ENCODE data around the gene OGFR. TPM values are rescaled to one million over a fixed set of nuclear protein-coding genes. Genes with fewer than 3 reads are reported as not detected.

OGFR gene
- polyA plus RNA-seq, 1 donor = 46.1 TPM

DNA sequence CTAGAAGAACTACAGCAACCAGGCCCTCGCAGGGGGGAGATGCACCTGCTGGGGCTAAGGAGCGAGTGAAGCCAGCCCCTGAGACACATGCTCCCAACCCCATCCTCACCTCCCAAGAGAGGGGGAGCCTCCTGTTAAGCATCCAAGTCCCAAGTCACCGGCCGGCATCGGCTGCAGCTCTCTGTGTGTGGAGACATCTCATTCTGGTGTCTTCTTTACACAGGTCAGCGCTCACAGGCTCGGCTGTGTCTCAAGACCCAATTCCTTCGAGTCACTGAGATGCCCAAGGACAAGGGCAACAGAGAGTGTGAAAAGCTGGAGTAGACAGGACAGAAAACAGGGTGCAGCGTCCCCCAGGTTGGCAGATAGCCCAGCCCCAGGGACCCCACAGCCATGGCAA is 29.4 kb upstream of the OGFR start:
- no peak overlapping the region for H3K4me3 ChIP-seq (ENCODE audit: low read length)
- no peaks in the 10 kb centered on the region for H3K36me3 ChIP-seq (ENCODE audit: control insufficient read depth, insufficient read depth, low read length)
- no CpG with 5 or more reads among the region's 9 CpGs for WGBS (ENCODE audit: insufficient coverage, low lambda C conversion rate)
- H3K4me1 ChIP-seq (ENCODE audit: control insufficient read depth, insufficient read depth, low read length) = no peaks in the 10 kb centered on the region
- no peak for DNase-seq
- H3K27me3 ChIP-seq (ENCODE audit: control insufficient read depth, insufficient read depth, low read length) = no peaks in the 10 kb centered on the region
- no peaks in the 10 kb centered on the region for H3K9me3 ChIP-seq (ENCODE audit: control insufficient read depth, low read depth, low read length)
- no peak overlapping the region for H3K27ac ChIP-seq (ENCODE audit: low read length)

DNA sequence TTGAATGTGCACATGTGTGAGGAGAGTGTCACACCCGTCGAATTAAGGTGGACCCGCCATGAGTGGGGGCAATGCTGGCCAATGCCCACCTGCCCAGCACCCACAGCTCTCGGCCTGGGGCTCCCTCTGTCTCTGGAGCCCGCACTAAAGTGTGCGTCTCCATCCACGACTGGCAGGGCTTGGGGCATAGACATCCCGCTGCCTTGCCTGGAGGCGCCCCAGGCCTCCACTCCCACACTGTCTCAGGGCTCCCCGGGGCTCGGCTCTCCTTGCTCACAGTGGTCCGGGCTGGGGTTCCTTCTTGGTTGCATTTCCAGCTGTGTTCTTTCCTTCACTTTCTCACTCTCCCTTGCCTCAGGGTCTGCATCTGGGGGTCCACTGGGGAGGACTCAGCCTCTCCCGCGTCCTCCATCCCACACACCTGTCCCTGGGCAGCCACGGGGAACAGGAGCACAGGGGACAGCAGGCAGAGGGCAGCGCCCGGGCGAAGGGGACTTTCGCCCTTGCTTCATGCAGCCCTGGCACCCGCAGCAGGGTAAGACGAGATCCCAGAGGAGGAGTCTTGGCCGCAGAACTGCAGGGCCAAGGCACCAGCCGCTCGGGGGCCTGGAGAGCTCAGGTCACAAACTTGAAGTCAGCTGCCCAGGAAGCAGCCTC is 28.5 kb upstream of the OGFR start:
- no peaks in the 10 kb centered on the region for H3K27me3 ChIP-seq (ENCODE audit: control insufficient read depth, insufficient read depth, low read length)
- H3K27ac ChIP-seq (ENCODE audit: low read length) = no peak overlapping the region
- 100% methylated on average over 3 of the region's 24 CpGs for WGBS (ENCODE audit: insufficient coverage, low lambda C conversion rate)
- no peaks in the 10 kb centered on the region for H3K4me1 ChIP-seq (ENCODE audit: control insufficient read depth, insufficient read depth, low read length)
- peaks cover 3% of the 10 kb centered on the region for H3K9me3 ChIP-seq (ENCODE audit: control insufficient read depth, low read depth, low read length)
- DNase-seq = no peak
- H3K4me3 ChIP-seq (ENCODE audit: low read length) = no peak overlapping the region
- no peaks in the 10 kb centered on the region for H3K36me3 ChIP-seq (ENCODE audit: control insufficient read depth, insufficient read depth, low read length)

DNA sequence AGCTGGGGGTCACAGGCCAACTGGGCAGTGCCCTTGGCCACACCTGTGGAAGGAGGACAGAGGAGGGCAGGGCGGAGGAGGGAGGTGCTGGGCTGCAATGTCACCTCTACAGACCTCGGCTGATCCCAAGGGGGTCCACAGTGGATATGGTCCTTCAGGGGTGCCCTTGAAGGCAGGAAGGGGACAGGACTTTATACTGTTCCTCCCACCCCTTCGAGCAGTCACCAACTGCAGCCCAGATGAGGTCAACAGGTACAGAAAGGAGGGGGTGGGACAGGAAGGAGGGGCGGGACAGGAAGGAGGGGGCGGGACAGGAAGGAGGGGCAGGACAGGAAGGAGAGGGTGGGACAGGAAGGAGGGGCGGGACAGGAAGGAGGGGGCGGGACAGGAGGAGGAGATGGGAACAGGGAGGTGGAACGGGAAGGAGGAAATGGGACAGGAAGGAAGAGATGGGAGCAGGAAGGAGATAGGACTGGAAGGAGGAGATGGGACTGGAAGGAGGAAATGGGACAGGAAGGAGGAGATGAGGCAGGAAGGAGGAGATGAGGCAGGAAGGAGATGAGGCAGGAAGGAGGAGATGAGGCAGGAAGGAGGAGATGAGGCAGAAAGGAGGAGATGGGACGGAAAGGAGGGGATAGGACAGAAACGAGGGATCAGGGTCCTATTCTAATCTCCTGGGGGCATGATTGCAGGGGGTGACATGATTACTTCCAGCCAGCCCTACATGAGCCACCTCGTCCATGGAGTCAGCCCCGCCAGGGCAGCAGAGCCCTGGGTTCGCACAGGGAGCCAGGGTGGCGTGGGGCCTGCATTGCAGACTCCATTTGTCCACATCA is 27.7 kb upstream of the OGFR start:
- Histone ChIP-seq H3K4me1 (ENCODE audit: control insufficient read depth, insufficient read depth, low read length) (no peaks in the 10 kb centered on the region), H3K9me3 (ENCODE audit: control insufficient read depth, low read depth, low read length) (peaks cover 3% of the 10 kb centered on the region), H3K27me3 (ENCODE audit: control insufficient read depth, insufficient read depth, low read length) (no peaks in the 10 kb centered on the region), H3K4me3 (ENCODE audit: low read length) (no peak overlapping the region), H3K36me3 (ENCODE audit: control insufficient read depth, insufficient read depth, low read length) (no peaks in the 10 kb centered on the region), H3K27ac (ENCODE audit: low read length) (no peak overlapping the region)
- peak in 1 of 2 donors; percentile 52 for DNase-seq
- 67% methylated on average over 3 of the region's 14 CpGs for WGBS (ENCODE audit: insufficient coverage, low lambda C conversion rate)

DNA sequence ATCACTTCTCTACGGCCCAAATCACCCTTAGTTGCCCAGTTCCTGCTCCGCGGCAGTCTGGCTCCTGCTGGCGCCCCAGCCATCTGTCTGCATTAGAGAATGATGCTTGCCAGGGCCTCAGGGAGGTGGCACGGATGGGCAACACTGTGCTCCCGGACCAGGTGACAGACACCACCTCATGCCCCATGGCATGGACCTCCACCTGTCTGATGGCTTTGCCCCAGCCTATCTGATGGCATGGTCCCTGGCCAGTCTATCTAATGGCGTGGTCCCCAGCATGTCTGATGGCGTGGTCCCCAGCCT is 27.2 kb upstream of the OGFR start:
- no peak for DNase-seq
- H3K4me3 ChIP-seq (ENCODE audit: low read length) = no peak overlapping the region
- no peak overlapping the region for H3K27ac ChIP-seq (ENCODE audit: low read length)
- no peaks in the 10 kb centered on the region for H3K36me3 ChIP-seq (ENCODE audit: control insufficient read depth, insufficient read depth, low read length)
- no peaks in the 10 kb centered on the region for H3K4me1 ChIP-seq (ENCODE audit: control insufficient read depth, insufficient read depth, low read length)
- H3K27me3 ChIP-seq (ENCODE audit: control insufficient read depth, insufficient read depth, low read length) = no peaks in the 10 kb centered on the region
- no CpG with 5 or more reads among the region's 8 CpGs for WGBS (ENCODE audit: insufficient coverage, low lambda C conversion rate)
- H3K9me3 ChIP-seq (ENCODE audit: control insufficient read depth, low read depth, low read length) = peaks cover 3% of the 10 kb centered on the region

DNA sequence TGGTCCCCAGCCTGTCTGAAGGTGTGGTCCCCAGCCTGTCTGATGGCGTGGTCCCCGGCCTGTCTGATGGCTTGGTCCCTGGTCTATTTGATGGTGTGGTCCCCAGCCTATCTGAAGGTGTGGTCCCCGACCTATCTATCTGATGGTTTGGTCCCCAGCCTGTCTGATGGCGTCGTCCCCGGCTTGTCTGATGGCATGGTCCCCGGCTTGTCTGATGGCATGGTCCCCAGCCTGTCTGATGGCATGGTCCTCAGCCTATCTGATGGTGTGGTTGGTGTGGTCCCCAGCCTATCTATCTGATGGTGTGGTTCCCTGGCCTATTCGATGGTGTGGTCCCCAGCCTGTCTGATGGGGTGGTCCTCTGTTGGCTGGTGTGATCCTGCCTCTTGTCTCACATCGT is 26.6 kb upstream of the OGFR start:
- Histone ChIP-seq H3K27me3 (ENCODE audit: control insufficient read depth, insufficient read depth, low read length) (no peaks in the 10 kb centered on the region), H3K4me3 (ENCODE audit: low read length) (no peak overlapping the region), H3K4me1 (ENCODE audit: control insufficient read depth, insufficient read depth, low read length) (no peaks in the 10 kb centered on the region), H3K9me3 (ENCODE audit: control insufficient read depth, low read depth, low read length) (peaks cover 3% of the 10 kb centered on the region), H3K36me3 (ENCODE audit: control insufficient read depth, insufficient read depth, low read length) (no peaks in the 10 kb centered on the region), H3K27ac (ENCODE audit: low read length) (no peak overlapping the region)
- no CpG with 5 or more reads among the region's 9 CpGs for WGBS (ENCODE audit: insufficient coverage, low lambda C conversion rate)
- no peak for DNase-seq

DNA sequence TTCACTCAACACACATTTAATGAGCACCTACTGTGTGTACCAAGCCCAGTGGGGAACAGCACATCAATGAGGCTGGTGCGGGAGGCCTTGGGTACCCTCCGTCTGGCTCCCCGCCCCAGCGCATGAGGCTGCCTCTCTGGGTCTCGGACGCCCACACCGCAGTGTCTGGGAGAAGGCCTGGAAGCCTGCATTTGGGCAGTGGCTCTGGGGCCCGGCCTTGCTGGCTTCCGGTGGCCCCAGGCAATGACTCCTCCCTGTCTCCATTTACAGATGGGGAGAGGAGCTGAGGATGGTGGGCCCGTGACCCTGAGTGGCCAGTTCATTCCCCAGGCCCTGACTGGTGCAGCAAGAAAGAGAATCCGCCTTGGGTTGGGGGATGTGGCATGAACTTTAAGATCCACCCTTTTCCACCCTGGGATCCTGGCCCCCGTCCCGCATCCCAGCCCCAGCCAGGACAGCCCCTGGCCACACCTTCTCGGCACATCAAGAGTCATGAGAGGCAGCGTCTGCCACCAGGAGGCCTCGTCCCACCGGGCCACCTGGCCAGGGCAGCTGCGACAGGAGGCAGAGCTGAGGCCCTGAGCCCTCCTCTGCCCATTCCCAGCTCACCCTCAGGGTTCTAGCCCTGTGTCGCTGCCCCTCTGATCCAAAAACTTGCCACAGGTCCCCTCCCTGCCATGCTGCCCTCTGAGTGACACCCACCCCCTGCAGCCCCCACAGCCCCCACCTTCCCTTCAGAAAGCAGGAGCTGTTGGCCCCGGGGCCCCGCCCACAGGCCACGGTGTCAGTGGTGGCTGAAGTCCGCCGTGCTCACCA is 25.8 kb upstream of the OGFR start:
- Histone ChIP-seq H3K4me1 (ENCODE audit: control insufficient read depth, insufficient read depth, low read length) (no peaks in the 10 kb centered on the region), H3K27me3 (ENCODE audit: control insufficient read depth, insufficient read depth, low read length) (no peaks in the 10 kb centered on the region), H3K4me3 (ENCODE audit: low read length) (no peak overlapping the region), H3K9me3 (ENCODE audit: control insufficient read depth, low read depth, low read length) (peaks cover 3% of the 10 kb centered on the region), H3K27ac (ENCODE audit: low read length) (no peak overlapping the region), H3K36me3 (ENCODE audit: control insufficient read depth, insufficient read depth, low read length) (no peaks in the 10 kb centered on the region)
- DNase-seq = no peak
- no CpG with 5 or more reads among the region's 24 CpGs for WGBS (ENCODE audit: insufficient coverage, low lambda C conversion rate)

DNA sequence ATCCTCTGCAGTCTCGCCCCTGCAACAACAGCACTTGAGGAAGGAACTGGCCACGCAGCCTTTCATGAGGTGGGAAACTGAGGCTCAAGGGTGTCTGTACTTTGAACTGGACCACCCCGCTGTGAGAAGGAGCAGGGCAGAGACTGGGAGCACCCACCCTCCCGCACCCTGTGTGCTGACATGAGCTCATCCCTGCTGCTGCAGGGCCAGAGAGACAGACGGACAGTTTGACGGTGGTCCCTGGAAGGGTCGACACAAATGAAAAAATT is 25.3 kb upstream of the OGFR start:
- peaks cover 3% of the 10 kb centered on the region for H3K9me3 ChIP-seq (ENCODE audit: control insufficient read depth, low read depth, low read length)
- no peak overlapping the region for H3K4me3 ChIP-seq (ENCODE audit: low read length)
- WGBS (ENCODE audit: insufficient coverage, low lambda C conversion rate) = 71% methylated on average over 1 of the region's 7 CpGs
- H3K4me1 ChIP-seq (ENCODE audit: control insufficient read depth, insufficient read depth, low read length) = no peaks in the 10 kb centered on the region
- DNase-seq = no peak
- no peaks in the 10 kb centered on the region for H3K36me3 ChIP-seq (ENCODE audit: control insufficient read depth, insufficient read depth, low read length)
- no peak overlapping the region for H3K27ac ChIP-seq (ENCODE audit: low read length)
- H3K27me3 ChIP-seq (ENCODE audit: control insufficient read depth, insufficient read depth, low read length) = no peaks in the 10 kb centered on the region

DNA sequence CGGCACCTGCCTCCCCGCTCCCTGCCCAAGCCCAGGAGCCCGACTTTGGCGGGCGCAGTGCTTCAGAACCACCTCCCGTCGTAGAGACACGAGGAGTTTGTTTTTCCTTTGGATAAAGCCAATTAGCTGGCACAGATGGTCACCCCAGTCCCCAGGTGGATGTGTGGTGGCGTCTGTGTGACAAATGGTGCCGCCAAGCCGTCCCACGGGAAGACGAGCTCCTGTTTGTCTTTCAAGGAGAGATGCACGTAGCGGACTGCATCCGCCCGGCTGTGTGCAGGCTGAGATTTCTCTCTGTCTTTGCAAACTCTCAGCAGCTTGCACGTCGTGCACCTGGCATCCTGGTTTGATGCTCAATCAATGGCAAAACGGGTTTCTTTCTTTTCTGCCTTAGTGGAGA is 24.4 kb upstream of the OGFR start:
- Histone ChIP-seq H3K27me3 (ENCODE audit: control insufficient read depth, insufficient read depth, low read length) (no peaks in the 10 kb centered on the region), H3K36me3 (ENCODE audit: control insufficient read depth, insufficient read depth, low read length) (no peaks in the 10 kb centered on the region), H3K27ac (ENCODE audit: low read length) (no peak overlapping the region), H3K4me3 (ENCODE audit: low read length) (no peak overlapping the region), H3K4me1 (ENCODE audit: control insufficient read depth, insufficient read depth, low read length) (no peaks in the 10 kb centered on the region), H3K9me3 (ENCODE audit: control insufficient read depth, low read depth, low read length) (peaks cover 3% of the 10 kb centered on the region)
- DNase-seq = no peak
- no CpG with 5 or more reads among the region's 20 CpGs for WGBS (ENCODE audit: insufficient coverage, low lambda C conversion rate)

DNA sequence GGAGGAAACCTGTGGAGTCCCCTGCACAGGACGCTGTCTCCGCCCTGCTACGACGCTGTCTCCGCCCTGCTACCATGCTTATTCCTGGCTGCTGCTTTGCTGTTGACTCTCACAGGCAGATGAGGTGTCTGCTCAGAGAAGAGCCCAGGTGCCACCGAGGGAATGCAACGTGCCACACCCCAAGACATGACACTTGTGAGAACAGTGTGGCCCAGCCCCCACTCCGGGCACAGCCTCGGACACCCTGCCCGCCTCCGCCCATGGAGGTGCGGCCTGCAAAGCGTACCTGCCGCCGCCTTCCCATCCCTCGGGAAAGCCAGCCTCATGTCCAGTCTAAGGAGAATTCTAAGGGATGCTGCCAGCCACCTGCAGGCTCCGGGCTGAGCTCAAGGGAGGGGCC is 23.9 kb upstream of the OGFR start:
- no peak for DNase-seq
- WGBS (ENCODE audit: insufficient coverage, low lambda C conversion rate) = no CpG with 5 or more reads among the region's 17 CpGs

DNA sequence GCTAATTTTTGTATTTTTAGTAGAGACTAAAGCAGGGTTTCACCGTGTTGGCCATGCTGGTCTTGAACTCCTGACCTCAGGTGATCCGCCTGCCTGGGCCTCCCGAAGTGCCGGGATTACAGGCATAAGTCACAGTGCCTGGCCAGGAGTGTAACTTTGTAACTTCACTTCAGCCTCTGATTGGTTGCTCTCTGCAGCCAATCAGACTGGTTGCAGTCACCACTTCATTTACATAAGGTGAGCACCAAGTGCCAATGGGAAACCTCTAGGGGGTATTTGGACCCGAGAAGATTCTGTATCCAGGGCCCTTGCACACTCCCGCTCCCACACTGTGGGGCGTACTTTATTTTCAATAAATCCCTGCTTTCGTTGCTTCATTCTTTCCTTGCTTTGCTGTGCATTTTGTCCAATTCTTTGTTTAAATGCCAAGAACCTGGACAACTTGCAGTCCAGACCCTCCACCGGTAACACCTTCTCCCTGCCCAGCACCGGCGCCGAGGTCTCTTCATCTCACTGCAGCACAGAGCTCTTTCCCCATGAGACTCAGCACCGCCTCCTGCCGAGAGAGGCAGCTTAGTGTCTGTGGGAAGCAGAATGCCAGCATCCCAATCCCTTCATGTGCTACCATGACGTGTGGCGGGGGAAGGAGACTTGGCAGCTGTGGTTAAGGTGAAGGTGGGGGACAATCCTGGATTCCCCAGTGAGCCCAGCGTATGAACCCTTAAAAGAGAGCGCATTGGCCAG is 22.3 kb upstream of the OGFR start:
- Histone ChIP-seq H3K4me1 (ENCODE audit: control insufficient read depth, insufficient read depth, low read length) (no peaks in the 10 kb centered on the region), H3K27ac (ENCODE audit: low read length) (no peak overlapping the region), H3K9me3 (ENCODE audit: control insufficient read depth, low read depth, low read length) (peaks cover 3% of the 10 kb centered on the region), H3K27me3 (ENCODE audit: control insufficient read depth, insufficient read depth, low read length) (peaks cover 3% of the 10 kb centered on the region), H3K36me3 (ENCODE audit: control insufficient read depth, insufficient read depth, low read length) (no peaks in the 10 kb centered on the region), H3K4me3 (ENCODE audit: low read length) (no peak overlapping the region)
- no peak for DNase-seq
- WGBS (ENCODE audit: insufficient coverage, low lambda C conversion rate) = 80% methylated on average over 3 of the region's 18 CpGs

More for the DNA sequence above, 23.9 kb upstream of the OGFR start:
- no peaks in the 10 kb centered on the region for H3K27me3 ChIP-seq (ENCODE audit: control insufficient read depth, insufficient read depth, low read length)
- H3K27ac ChIP-seq (ENCODE audit: low read length) = no peak overlapping the region
- no peaks in the 10 kb centered on the region for H3K36me3 ChIP-seq (ENCODE audit: control insufficient read depth, insufficient read depth, low read length)
- H3K4me1 ChIP-seq (ENCODE audit: control insufficient read depth, insufficient read depth, low read length) = no peaks in the 10 kb centered on the region
- H3K4me3 ChIP-seq (ENCODE audit: low read length) = no peak overlapping the region
- H3K9me3 ChIP-seq (ENCODE audit: control insufficient read depth, low read depth, low read length) = peaks cover 3% of the 10 kb centered on the region

All from large intestine (tissue), 3 donors.